H9 (cell line): Measurements from ENCODE around the gene UBTF. TPM values are rescaled to one million over a fixed set of nuclear protein-coding genes. Genes with fewer than 3 reads are reported as not detected.

Experiments used
- DNase-seq: peaks from one replicate; pipeline ENCODE4 v3.0.0-alpha.2; 2017
- H2AFZ ChIP-seq: one replicate; pipeline ENCODE4 v1.6.1; 2013; ENCODE audit warnings: mild to moderate bottlenecking, low read length, control low read depth, moderate library complexity
- H2AK5ac ChIP-seq: 2 replicates; pipeline ENCODE4 v1.6.1; 2013; ENCODE audit warnings: low read length, control low read depth, mixed read lengths; ENCODE audit not compliant: insufficient read length
- H2BK120ac ChIP-seq: one replicate; pipeline ENCODE4 v1.6.1; 2013; ENCODE audit warnings: low read depth, mild to moderate bottlenecking, low read length, control low read depth, inconsistent platforms; ENCODE audit not compliant: poor library complexity, severe bottlenecking
- H2BK12ac ChIP-seq: 2 replicates; pipeline ENCODE4 v1.6.1; 2013; ENCODE audit warnings: low read length, control low read depth, mixed read lengths, low read depth; ENCODE audit not compliant: insufficient read length
- H2BK15ac ChIP-seq: 2 replicates; pipeline ENCODE4 v1.6.1; 2013; ENCODE audit warnings: low read depth, low read length, control low read depth
- H2BK20ac ChIP-seq: one replicate; pipeline ENCODE4 v1.6.1; 2013; ENCODE audit warnings: low read depth, mild to moderate bottlenecking, low read length, control low read depth, inconsistent platforms; ENCODE audit not compliant: poor library complexity, severe bottlenecking
- H2BK5ac ChIP-seq: 2 replicates; pipeline ENCODE4 v1.6.1; 2013; ENCODE audit warnings: low read length, control low read depth, mixed read lengths; ENCODE audit not compliant: insufficient read length
- H3K14ac ChIP-seq: 2 replicates; pipeline ENCODE4 v1.6.1; 2013; ENCODE audit warnings: low read length, control low read depth; ENCODE audit not compliant: insufficient read depth
- H3K18ac ChIP-seq: 2 replicates; pipeline ENCODE4 v1.6.1; 2013; ENCODE audit warnings: low read depth, mild to moderate bottlenecking, mixed read lengths, low read length, control low read depth; ENCODE audit not compliant: insufficient read length
- H3K23ac ChIP-seq: 2 replicates; pipeline ENCODE4 v1.6.1; 2013; ENCODE audit warnings: low read length, control low read depth, mixed read lengths, low read depth; ENCODE audit not compliant: insufficient read length
- H3K23me2 ChIP-seq: 2 replicates; pipeline ENCODE4 v1.6.1; 2013; ENCODE audit warnings: low read depth, mild to moderate bottlenecking, mixed read lengths, low read length, control low read depth; ENCODE audit not compliant: insufficient read length, poor library complexity, severe bottlenecking
- H3K27ac ChIP-seq: 2 replicates; pipeline ENCODE4 v1.5.1; 2013; ENCODE audit warnings: low read length, control low read depth, mixed read lengths, low read depth; ENCODE audit not compliant: insufficient read length
- H3K27me3 ChIP-seq: 2 replicates; pipeline ENCODE4 v1.6.1; 2013; ENCODE audit warnings: low read length, control low read depth, inconsistent platforms; ENCODE audit not compliant: insufficient read depth
- H3K4ac ChIP-seq: 2 replicates; pipeline ENCODE4 v1.6.1; 2013; ENCODE audit warnings: low read depth, mild to moderate bottlenecking, control low read depth, inconsistent platforms, low read length, moderate library complexity
- H3K4me1 ChIP-seq: 2 replicates; pipeline ENCODE4 v1.6.1; 2013; ENCODE audit warnings: low read length, control low read depth, inconsistent platforms; ENCODE audit not compliant: insufficient read depth
- H3K4me2 ChIP-seq: 2 replicates; pipeline ENCODE4 v1.6.1; 2013; ENCODE audit warnings: low read length, control low read depth, mixed read lengths; ENCODE audit not compliant: insufficient read length, insufficient read depth
- H3K56ac ChIP-seq: 2 replicates; pipeline ENCODE4 v1.6.1; 2013; ENCODE audit warnings: low read depth, mild to moderate bottlenecking, mixed read lengths, low read length, control low read depth; ENCODE audit not compliant: insufficient read length
- H3K79me1 ChIP-seq: 2 replicates; pipeline ENCODE4 v1.6.1; 2013; ENCODE audit warnings: low read depth, mild to moderate bottlenecking, moderate library complexity, low read length, control low read depth, inconsistent platforms; ENCODE audit not compliant: insufficient read depth, poor library complexity, severe bottlenecking
- H3K79me2 ChIP-seq: 2 replicates; pipeline ENCODE4 v1.6.1; 2013; ENCODE audit warnings: low read length, control low read depth, inconsistent platforms; ENCODE audit not compliant: insufficient read depth
- H3K9ac ChIP-seq: 2 replicates; pipeline ENCODE4 v1.6.1; 2013; ENCODE audit warnings: low read length, control low read depth, mixed read lengths; ENCODE audit not compliant: insufficient read length; ENCODE audit errors: extremely low read depth
- H3K9me3 ChIP-seq: one replicate; pipeline ENCODE4 v1.6.1; 2013; ENCODE audit warnings: low read depth, low read length, inconsistent platforms; ENCODE audit not compliant: control insufficient read depth
- H3T11ph ChIP-seq: one replicate; pipeline ENCODE4 v1.6.1; 2013; ENCODE audit warnings: mild to moderate bottlenecking, low read length, control low read depth, inconsistent platforms
- H4K20me1 ChIP-seq: one replicate; pipeline ENCODE4 v1.6.1; 2013; ENCODE audit not compliant: control insufficient read depth, insufficient read length, insufficient read depth
- H4K5ac ChIP-seq: 2 replicates; pipeline ENCODE4 v1.6.1; 2013; ENCODE audit warnings: low read depth, mild to moderate bottlenecking, mixed read lengths, low read length, control low read depth; ENCODE audit not compliant: insufficient read length
- H4K8ac ChIP-seq: replicated peaks from 2 replicates; pipeline ENCODE4 v1.6.1; 2013; ENCODE audit warnings: low read length, control low read depth, mixed read lengths, low read depth; ENCODE audit not compliant: insufficient read length
- H4K91ac ChIP-seq: 2 replicates; pipeline ENCODE4 v1.6.1; 2013; ENCODE audit warnings: low read depth, mild to moderate bottlenecking, moderate library complexity, mixed read lengths, low read length, control low read depth; ENCODE audit not compliant: insufficient read length
- H3K27ac Mint-ChIP-seq, 3 experiments: 2 replicates in 2 of 3; 3 replicates in 1 of 3; pipeline ENCODE4 v1.8.0; 2020 to 2021; ENCODE audit warnings: mixed read lengths in 3 of 3, mild to moderate bottlenecking in 1 of 3, moderate library complexity in 1 of 3
- H3K27me3 Mint-ChIP-seq: 2 replicates; pipeline ENCODE4 v1.8.0; 2021; ENCODE audit warnings: low read depth, mild to moderate bottlenecking, moderate library complexity, mixed read lengths
- H3K36me3 Mint-ChIP-seq, 3 experiments: 2 replicates in 2 of 3; 3 replicates in 1 of 3; pipeline ENCODE4 v1.8.0; 2020 to 2021; ENCODE audit warnings: low read depth in 3 of 3, mixed read lengths in 3 of 3; ENCODE audit not compliant: insufficient read depth in 1 of 3
- H3K4me1 Mint-ChIP-seq, 2 experiments: 2 replicates each; pipeline ENCODE4 v1.8.0; 2020; ENCODE audit warnings: mixed read lengths in 2 of 2
- H3K4me3 Mint-ChIP-seq, 2 experiments: 2 replicates in 1 of 2; 3 replicates in 1 of 2; pipeline ENCODE4 v1.8.0; 2020 to 2021; ENCODE audit warnings: mild to moderate bottlenecking in 2 of 2, mixed read lengths in 2 of 2, moderate library complexity in 1 of 2
- H3K9me3 Mint-ChIP-seq, 2 experiments: 2 replicates in 1 of 2; 3 replicates in 1 of 2; pipeline ENCODE4 v1.8.0; 2020; ENCODE audit warnings: mild to moderate bottlenecking in 2 of 2, mixed read lengths in 2 of 2, moderate library complexity in 1 of 2
- WGBS: extraction: QIAGEN DNeasy Blood & Tissue Kit; methylation state at CpG from one replicate; pipeline ENCODE4 v1.1.7; 2013; ENCODE audit warnings: missing lambda C conversion rate, low lambda C conversion rate, mixed read lengths; ENCODE audit not compliant: insufficient read length; ENCODE audit errors: extremely low coverage; 5-methylcytosine and 5-hydroxymethylcytosine counted together
- total RNA-seq: library from RNA; stranded (reverse); gene quantifications from 2 replicates; pipeline ENCODE4 v1.2.1, GENCODE V29; 2021
- TF ChIP-seq, protein P1 (sequence below): fragments of 200-600 bp; sonication (generic); conservative IDR thresholded peaks from 3 replicates; pipeline ENCODE4 v1.8.0; 2021; ENCODE audit warnings: antibody characterized with exemption, mild to moderate bottlenecking

UBTF gene
- total RNA-seq, 1 experiment from 2014 or later, result 151 TPM

DNA sequence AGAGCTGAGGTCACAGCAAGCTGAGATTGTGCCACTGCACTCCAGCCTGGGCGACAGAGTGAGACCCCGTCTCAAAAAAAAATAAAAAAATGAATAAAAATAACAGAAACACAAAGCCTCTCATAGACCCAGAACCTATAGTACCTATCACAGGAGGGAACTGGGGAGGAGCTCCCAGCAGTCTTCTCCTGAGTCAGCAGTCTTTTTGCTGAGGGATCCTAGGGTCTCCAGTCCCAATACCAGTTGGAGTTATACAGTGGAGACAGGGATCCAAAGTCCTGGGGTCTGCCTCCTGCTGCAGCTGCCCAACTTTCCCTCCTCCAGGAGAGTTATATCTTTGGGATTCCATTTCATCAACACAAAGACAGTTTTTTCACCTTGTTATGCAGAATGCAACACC lies 36.5 kb downstream of the UBTF start:
- Histone ChIP-seq H3K23me2 (no peaks in the 10 kb centered on the region), H4K20me1 (no peaks in the 10 kb centered on the region), H2BK12ac (no peak overlapping the region), H2BK120ac (no peak overlapping the region), H3K27ac (no peak overlapping the region), H3K18ac (no peak overlapping the region), H2BK5ac (no peak overlapping the region), H3K23ac (no peak overlapping the region), H4K91ac (no peak overlapping the region), H3K79me1 (peaks cover 3% of the 10 kb centered on the region), H3K56ac (no peak overlapping the region), H3K9ac (no peak overlapping the region), H4K5ac (no peak overlapping the region), H4K8ac (no peak overlapping the region), H3K14ac (no peak overlapping the region), H2BK20ac (no peak overlapping the region), H3K79me2 (peaks cover 8% of the 10 kb centered on the region; the same call in 1 of the 2 replicates), H3K27me3 (no peaks in the 10 kb centered on the region), H3K9me3 (peaks cover 6% of the 10 kb centered on the region), H3K4me2 (no peak overlapping the region), H2AFZ (no peak overlapping the region), H3K4ac (no peak overlapping the region), H2AK5ac (no peak overlapping the region), H3K4me1 (no peaks in the 10 kb centered on the region), H3T11ph (no peak overlapping the region), H2BK15ac (no peak overlapping the region)
- peaks cover 6 to 7% of the 10 kb centered on the region in 2 experiments for H3K9me3 Mint-ChIP-seq
- peak overlapping the region in 1 of 3 experiments; percentile 58; a peak in 1 of 7 replicates for H3K27ac Mint-ChIP-seq
- peaks cover 8 to 21% of the 10 kb centered on the region in 2 experiments for H3K4me1 Mint-ChIP-seq
- peaks cover 25 to 41% (median 30%) of the 10 kb centered on the region in 3 experiments for H3K36me3 Mint-ChIP-seq
- H3K4me3 Mint-ChIP-seq, result no peak overlapping the region; a peak in 1 of 5 replicates
- no peaks in the 10 kb centered on the region; the same call in 1 of the 2 replicates for H3K27me3 Mint-ChIP-seq
- DNase-seq, result no peak
- no CpG with 5 or more reads among the region's 2 CpGs for WGBS
- TF ChIP-seq, protein P1, sequence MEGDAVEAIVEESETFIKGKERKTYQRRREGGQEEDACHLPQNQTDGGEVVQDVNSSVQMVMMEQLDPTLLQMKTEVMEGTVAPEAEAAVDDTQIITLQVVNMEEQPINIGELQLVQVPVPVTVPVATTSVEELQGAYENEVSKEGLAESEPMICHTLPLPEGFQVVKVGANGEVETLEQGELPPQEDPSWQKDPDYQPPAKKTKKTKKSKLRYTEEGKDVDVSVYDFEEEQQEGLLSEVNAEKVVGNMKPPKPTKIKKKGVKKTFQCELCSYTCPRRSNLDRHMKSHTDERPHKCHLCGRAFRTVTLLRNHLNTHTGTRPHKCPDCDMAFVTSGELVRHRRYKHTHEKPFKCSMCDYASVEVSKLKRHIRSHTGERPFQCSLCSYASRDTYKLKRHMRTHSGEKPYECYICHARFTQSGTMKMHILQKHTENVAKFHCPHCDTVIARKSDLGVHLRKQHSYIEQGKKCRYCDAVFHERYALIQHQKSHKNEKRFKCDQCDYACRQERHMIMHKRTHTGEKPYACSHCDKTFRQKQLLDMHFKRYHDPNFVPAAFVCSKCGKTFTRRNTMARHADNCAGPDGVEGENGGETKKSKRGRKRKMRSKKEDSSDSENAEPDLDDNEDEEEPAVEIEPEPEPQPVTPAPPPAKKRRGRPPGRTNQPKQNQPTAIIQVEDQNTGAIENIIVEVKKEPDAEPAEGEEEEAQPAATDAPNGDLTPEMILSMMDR, result no peak
